Measurements from ENCODE around the gene PPP1R12C. TPM values are rescaled to one million over a fixed set of nuclear protein-coding genes. Genes with fewer than 3 reads are reported as not detected.

Gene PPP1R12C
- total RNA-seq, 2 donors from 2014 or later, result 98.2 to 107 TPM

DNA sequence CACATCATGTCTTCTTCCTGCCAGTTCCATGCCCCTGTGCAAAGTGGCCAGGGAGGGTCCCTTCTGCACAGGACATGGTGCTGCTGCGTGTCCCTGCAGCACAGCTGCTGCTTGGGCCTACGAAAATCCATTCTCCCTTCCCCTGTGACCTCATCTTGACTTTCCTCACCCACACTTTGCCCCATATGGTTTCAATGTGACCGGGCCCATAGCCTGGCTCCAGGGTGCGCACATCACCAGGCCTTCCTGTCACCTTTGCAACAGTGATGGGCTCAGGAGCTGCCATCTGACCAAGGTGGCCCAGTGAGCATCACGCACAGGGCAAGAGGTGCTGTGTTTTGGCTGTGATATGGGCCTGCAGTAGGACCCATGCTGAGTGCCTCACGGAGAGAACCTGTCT is 10.8 kb downstream of the PPP1R12C start:
- no peaks in the 10 kb centered on the region for H3K27me3 ChIP-seq (ENCODE audit: control insufficient read depth, insufficient read depth, low read length, poor library complexity, severe bottlenecking)
- Mint-ChIP-seq H3K9me3 (peaks cover 8% of the 10 kb centered on the region), H3K4me3 (no peak overlapping the region), H3K27ac (no peak overlapping the region), H3K4me1 (no peaks in the 10 kb centered on the region), H3K27me3 (ENCODE audit: insufficient read depth) (no peaks in the 10 kb centered on the region), H3K36me3 (ENCODE audit: low read depth) (peaks cover 41% of the 10 kb centered on the region)
- H3K4me1 ChIP-seq (ENCODE audit: control insufficient read depth, insufficient read depth, low read length), result no peaks in the 10 kb centered on the region
- no peak overlapping the region for H3K4me3 ChIP-seq (ENCODE audit: low read length)
- peaks cover 5% of the 10 kb centered on the region for H3K9me3 ChIP-seq (ENCODE audit: control insufficient read depth, low read length)
- 93 to 100% methylated on average over 3 to 6 of the region's 6 CpGs for WGBS, 2 experiments (ENCODE audit: insufficient coverage in 1 of 2, insufficient read length in 1 of 2)
- H3K36me3 ChIP-seq (ENCODE audit: control insufficient read depth, insufficient read depth, low read length), result peaks cover 12% of the 10 kb centered on the region
- no peak for DNase-seq
- no peak overlapping the region for H3K9ac ChIP-seq (ENCODE audit: extremely low read depth, low read length, poor library complexity, severe bottlenecking)
- H3K27ac ChIP-seq (ENCODE audit: low read depth, low read length), result no peak overlapping the region
- TF ChIP-seq, protein P1, sequence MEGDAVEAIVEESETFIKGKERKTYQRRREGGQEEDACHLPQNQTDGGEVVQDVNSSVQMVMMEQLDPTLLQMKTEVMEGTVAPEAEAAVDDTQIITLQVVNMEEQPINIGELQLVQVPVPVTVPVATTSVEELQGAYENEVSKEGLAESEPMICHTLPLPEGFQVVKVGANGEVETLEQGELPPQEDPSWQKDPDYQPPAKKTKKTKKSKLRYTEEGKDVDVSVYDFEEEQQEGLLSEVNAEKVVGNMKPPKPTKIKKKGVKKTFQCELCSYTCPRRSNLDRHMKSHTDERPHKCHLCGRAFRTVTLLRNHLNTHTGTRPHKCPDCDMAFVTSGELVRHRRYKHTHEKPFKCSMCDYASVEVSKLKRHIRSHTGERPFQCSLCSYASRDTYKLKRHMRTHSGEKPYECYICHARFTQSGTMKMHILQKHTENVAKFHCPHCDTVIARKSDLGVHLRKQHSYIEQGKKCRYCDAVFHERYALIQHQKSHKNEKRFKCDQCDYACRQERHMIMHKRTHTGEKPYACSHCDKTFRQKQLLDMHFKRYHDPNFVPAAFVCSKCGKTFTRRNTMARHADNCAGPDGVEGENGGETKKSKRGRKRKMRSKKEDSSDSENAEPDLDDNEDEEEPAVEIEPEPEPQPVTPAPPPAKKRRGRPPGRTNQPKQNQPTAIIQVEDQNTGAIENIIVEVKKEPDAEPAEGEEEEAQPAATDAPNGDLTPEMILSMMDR (conservative IDR thresholded peaks at IDR 0.05), result no peak

DNA sequence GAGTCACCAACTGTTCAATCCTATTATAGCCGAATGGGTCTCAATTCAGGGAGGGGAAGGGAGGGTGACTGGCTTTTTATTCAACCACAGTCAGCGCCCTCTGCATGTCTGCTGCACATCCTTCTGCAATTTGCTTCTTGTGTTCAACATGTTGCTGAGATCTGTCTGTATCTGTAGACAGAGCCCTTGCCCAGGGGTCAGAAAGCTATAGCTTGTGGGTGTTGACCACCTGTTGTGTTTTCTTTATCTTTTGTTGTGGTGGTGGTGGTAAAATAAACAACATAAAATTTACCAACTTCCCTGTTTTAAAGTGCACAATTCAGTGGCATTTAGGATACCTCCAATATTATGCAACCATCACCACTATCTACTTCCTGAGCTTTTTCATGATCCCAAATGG is 12.2 kb downstream of the PPP1R12C start:
- Histone ChIP-seq H3K36me3 (ENCODE audit: control insufficient read depth, insufficient read depth, low read length) (peaks cover 12% of the 10 kb centered on the region), H3K4me1 (ENCODE audit: control insufficient read depth, insufficient read depth, low read length) (no peaks in the 10 kb centered on the region), H3K9ac (ENCODE audit: extremely low read depth, low read length, poor library complexity, severe bottlenecking) (no peak overlapping the region), H3K27me3 (ENCODE audit: control insufficient read depth, insufficient read depth, low read length, poor library complexity, severe bottlenecking) (no peaks in the 10 kb centered on the region), H3K4me3 (ENCODE audit: low read length) (no peak overlapping the region), H3K9me3 (ENCODE audit: control insufficient read depth, low read length) (peaks cover 5% of the 10 kb centered on the region), H3K27ac (ENCODE audit: low read depth, low read length) (no peak overlapping the region)
- H3K27me3 Mint-ChIP-seq (ENCODE audit: insufficient read depth), result no peaks in the 10 kb centered on the region
- peaks cover 8% of the 10 kb centered on the region for H3K9me3 Mint-ChIP-seq
- TF ChIP-seq, protein P1 (conservative IDR thresholded peaks at IDR 0.05), result no peak
- no peak overlapping the region for H3K4me3 Mint-ChIP-seq
- no peaks in the 10 kb centered on the region for H3K4me1 Mint-ChIP-seq
- WGBS, 2 experiments (ENCODE audit: insufficient coverage in 1 of 2, insufficient read length in 1 of 2), result 80 to 89% methylated on average over 2 of the region's 2 CpGs
- H3K27ac Mint-ChIP-seq, result no peak overlapping the region
- H3K36me3 Mint-ChIP-seq (ENCODE audit: low read depth), result peaks cover 42% of the 10 kb centered on the region
- no peak for DNase-seq

DNA sequence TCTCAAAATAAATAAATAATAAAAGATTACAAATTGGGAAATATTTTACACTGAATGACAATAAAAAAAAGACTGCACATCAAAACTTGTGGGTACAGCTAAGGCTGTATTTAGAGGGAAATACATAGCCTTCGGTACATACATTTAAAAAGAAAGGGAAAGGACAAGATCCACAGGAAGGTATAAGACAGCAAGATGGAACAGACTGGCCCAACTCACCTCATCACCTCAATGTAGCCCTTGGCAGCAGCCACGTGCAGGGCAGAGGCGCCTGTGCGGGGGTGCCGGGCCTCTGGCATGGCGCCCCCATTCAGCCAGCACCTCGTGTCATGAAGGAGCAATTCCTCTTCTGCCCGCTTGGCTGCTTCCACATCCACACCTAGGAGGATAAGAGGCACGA is 14.2 kb downstream of the PPP1R12C start:
- Mint-ChIP-seq H3K4me3 (no peak overlapping the region), H3K27ac (no peak overlapping the region), H3K36me3 (ENCODE audit: low read depth) (peaks cover 31% of the 10 kb centered on the region), H3K27me3 (ENCODE audit: insufficient read depth) (no peaks in the 10 kb centered on the region), H3K9me3 (peaks cover 8% of the 10 kb centered on the region), H3K4me1 (no peaks in the 10 kb centered on the region)
- H3K4me3 ChIP-seq (ENCODE audit: low read length), result no peak overlapping the region
- H3K27ac ChIP-seq (ENCODE audit: low read depth, low read length), result no peak overlapping the region
- no peak for DNase-seq
- TF ChIP-seq, protein P1 (conservative IDR thresholded peaks at IDR 0.05), result no peak
- 94 to 97% methylated on average over 7 to 9 of the region's 9 CpGs for WGBS, 2 experiments (ENCODE audit: insufficient coverage in 1 of 2, insufficient read length in 1 of 2)
- H3K27me3 ChIP-seq (ENCODE audit: control insufficient read depth, insufficient read depth, low read length, poor library complexity, severe bottlenecking), result no peaks in the 10 kb centered on the region
- H3K36me3 ChIP-seq (ENCODE audit: control insufficient read depth, insufficient read depth, low read length), result peaks cover 8% of the 10 kb centered on the region
- no peaks in the 10 kb centered on the region for H3K4me1 ChIP-seq (ENCODE audit: control insufficient read depth, insufficient read depth, low read length)
- peaks cover 5% of the 10 kb centered on the region for H3K9me3 ChIP-seq (ENCODE audit: control insufficient read depth, low read length)
- H3K9ac ChIP-seq (ENCODE audit: extremely low read depth, low read length, poor library complexity, severe bottlenecking), result no peak overlapping the region

All from endodermal cell (in vitro differentiated cells).